ENCODE data around the gene HECW1. TPM values are rescaled to one million over a fixed set of nuclear protein-coding genes. Genes with fewer than 3 reads are reported as not detected.

HECW1 gene
- total RNA-seq, 1 donor from 2014 or later = 1.6 TPM

- ATAC-seq = no peak
- no peak overlapping the region for H3K27ac ChIP-seq
- no peak overlapping the region for H3K4me3 ChIP-seq
- no peaks in the 10 kb centered on the region for H3K27me3 ChIP-seq
- no peak for TF ChIP-seq CTCF (IDR thresholded peaks at IDR 0.05)
- H3K9me3 ChIP-seq = no peaks in the 10 kb centered on the region
- DNase-seq = no peak
- no peaks in the 10 kb centered on the region for H3K4me1 ChIP-seq
- no peaks in the 10 kb centered on the region for H3K36me3 ChIP-seq
- intact Hi-C loops (cut with DNase I) = no loop called here
Measured at GRCh38 chr7:43351683-43352082, 239.2 kb downstream of the HECW1 start.

- no peak overlapping the region for H3K27ac ChIP-seq
- DNase-seq (no peak), ATAC-seq (no peak)
- no peaks in the 10 kb centered on the region for H3K4me1 ChIP-seq
- intact Hi-C loops (cut with DNase I) = no loop called here
- TF ChIP-seq CTCF (IDR thresholded peaks at IDR 0.05) = no peak
- H3K4me3 ChIP-seq = no peak overlapping the region
- no peaks in the 10 kb centered on the region for H3K27me3 ChIP-seq
- no peaks in the 10 kb centered on the region for H3K9me3 ChIP-seq
- H3K36me3 ChIP-seq = no peaks in the 10 kb centered on the region
Measured at GRCh38 chr7:43353902-43354301, 241.5 kb downstream of the HECW1 start.

- Histone ChIP-seq H3K4me1 (no peaks in the 10 kb centered on the region), H3K27me3 (no peaks in the 10 kb centered on the region), H3K4me3 (no peak overlapping the region), H3K9me3 (no peaks in the 10 kb centered on the region), H3K36me3 (no peaks in the 10 kb centered on the region), H3K27ac (no peak overlapping the region)
- ATAC-seq = peak; percentile 76
- TF ChIP-seq CTCF (IDR thresholded peaks at IDR 0.05) = no peak
- DNase-seq = no peak
- intact Hi-C loops (cut with DNase I) = no loop called here
Measured at GRCh38 chr7:43362652-43363034, 250.2 kb downstream of the HECW1 start.

GRCh38 chr7:43363035-43363791 is 250.8 kb downstream of the HECW1 start:
- Histone ChIP-seq H3K9me3 (no peaks in the 10 kb centered on the region), H3K36me3 (no peaks in the 10 kb centered on the region), H3K27ac (no peak overlapping the region), H3K4me3 (no peak overlapping the region), H3K4me1 (no peaks in the 10 kb centered on the region), H3K27me3 (no peaks in the 10 kb centered on the region)
- no peak for TF ChIP-seq CTCF (IDR thresholded peaks at IDR 0.05)
- intact Hi-C loops (cut with DNase I) = no loop called here
- ATAC-seq (no peak), DNase-seq (no peak)

DNA sequence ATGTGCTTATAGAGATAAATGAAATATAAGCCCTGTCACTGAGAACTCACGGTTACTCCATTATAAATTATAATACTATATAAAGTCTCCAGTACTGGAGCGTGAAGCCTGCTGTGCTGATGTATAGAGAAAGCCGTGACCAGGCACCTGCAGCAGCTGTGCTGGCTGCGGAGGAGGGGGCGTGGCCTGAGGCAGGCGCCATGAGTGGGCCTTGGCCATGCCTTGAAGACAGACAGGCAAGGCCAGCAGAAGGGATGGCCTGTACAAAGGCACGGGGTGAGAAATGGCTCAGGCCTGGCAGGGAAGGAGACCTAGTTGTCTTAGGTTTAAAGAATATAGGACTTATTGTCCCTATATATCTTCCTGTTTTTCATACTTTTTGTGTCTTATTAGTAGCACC is 251.9 kb downstream of the HECW1 start:
- Histone ChIP-seq H3K9me3 (no peaks in the 10 kb centered on the region), H3K27ac (no peak overlapping the region), H3K27me3 (no peaks in the 10 kb centered on the region), H3K36me3 (no peaks in the 10 kb centered on the region), H3K4me3 (no peak overlapping the region), H3K4me1 (no peaks in the 10 kb centered on the region)
- no peak for DNase-seq
- no peak for ATAC-seq
- no peak for TF ChIP-seq CTCF (IDR thresholded peaks at IDR 0.05)
- intact Hi-C loops (cut with DNase I) = no loop called here
